NCI-H146 treated with DMSO at 0.1 percent for 48 hours (cell line): Measurements from ENCODE around the gene KCNIP4.

ENCODE experiments used
- DNase-seq: peaks from one replicate; lab custom pipeline; 2025; ENCODE audit not compliant: unreplicated experiment; lab: John Stamatoyannopoulos, UW

KCNIP4 gene

GRCh38 chr4:21768349-21769310, 179.9 kb downstream of the KCNIP4 start:
- DNase-seq = peak; percentile 33

- peak; percentile 68 for DNase-seq
Measured at GRCh38 chr4:21765810-21766407, 182.7 kb downstream of the KCNIP4 start.

DNA sequence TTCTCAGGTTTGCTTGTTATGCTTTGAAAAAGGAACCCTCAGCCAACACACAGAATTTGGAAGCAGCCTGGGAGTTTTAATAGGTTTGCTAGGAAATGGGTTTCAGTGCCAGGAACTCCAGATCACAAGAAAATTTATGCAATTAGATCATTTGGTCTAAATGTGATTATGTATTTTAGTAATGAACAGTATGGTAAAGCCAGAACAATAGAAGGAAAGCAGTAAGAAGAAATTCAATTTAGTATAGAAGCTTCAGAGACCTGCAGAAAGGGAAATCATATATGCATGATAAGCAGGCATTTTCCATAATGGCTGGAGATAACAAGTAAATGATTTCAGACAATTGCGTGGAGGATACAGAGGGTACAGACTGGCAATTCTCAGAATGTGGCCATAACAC, 184.7 kb downstream of the KCNIP4 start:
- DNase-seq = no peak

GRCh38 chr4:21757248-21757647, 191.3 kb downstream of the KCNIP4 start:
- no peak for DNase-seq

DNA sequence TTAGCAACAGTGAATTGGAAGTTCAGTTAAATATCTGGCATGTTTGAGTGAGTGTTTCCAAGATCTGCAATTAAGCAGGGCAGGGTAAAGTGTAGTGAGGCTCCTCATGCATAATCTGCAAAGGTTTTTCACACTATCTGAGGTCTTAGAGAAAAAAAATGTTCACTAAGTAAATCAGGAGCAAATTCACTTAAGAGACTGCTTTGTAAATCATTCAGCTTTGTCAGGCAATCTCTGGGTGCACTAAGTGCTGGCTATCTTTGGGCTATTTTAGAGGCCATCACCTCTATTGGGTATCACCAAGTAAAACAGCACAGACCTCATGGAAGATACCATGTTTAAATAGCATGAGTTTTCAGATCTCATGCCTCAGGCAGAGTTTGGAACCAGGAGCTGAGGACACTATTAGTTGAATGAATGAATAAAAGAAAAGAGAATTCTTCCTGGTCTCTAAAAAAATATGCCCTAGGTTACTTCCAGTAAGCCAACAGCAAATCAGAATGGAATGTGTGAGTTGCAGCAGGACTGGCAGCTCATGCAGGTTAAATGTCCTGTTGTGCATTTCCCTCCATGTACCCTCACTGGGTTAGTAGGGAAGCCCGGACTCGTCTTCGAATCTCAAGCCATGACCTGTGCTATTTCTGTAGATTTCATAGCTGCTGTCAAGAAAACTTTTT, 195.3 kb downstream of the KCNIP4 start:
- DNase-seq = no peak

GRCh38 chr4:21752616-21753015, 196.0 kb downstream of the KCNIP4 start:
- no peak for DNase-seq

- DNase-seq = no peak
Measured at GRCh38 chr4:21749924-21750323, 198.6 kb downstream of the KCNIP4 start.

DNA sequence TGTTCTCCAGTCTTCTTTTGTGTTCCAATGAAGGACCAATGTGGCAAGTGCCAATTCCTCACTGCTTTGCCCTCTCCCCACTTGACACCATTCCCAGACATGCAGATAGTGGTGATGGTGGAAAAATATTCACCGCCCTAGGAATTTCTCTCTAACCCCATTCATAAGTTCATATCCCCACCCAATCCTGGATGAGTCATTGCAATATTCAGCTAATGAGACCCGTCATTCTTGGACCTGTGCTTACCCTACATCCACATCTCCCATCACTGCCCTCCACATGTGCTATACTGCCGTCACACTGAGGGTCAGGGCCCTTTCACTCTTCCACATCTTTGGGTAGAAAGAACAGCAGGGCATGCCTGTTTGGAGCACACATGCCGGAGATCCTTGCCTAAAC, 199.2 kb downstream of the KCNIP4 start:
- DNase-seq = no peak

- no peak for DNase-seq
Measured at GRCh38 chr4:21744046-21744445, 204.5 kb downstream of the KCNIP4 start.

DNA sequence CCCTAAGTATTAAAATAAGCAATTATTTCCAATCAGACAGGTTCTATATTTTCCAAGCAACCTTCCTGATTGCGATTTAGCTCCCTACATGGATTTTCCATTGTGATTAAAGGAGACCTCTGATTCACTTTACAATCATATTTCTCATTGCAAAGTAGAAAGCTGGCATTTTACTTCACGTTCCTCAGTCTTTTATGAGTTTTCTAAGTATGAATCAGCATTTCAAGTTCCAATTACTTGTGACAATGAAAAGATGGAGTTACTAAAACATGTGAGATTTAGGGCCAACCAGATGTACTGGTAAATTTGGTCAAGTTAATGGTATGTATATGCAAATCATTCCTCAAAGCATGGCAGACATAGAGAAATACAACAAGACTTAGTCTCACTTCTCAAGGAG, 206.2 kb downstream of the KCNIP4 start:
- DNase-seq = no peak

DNA sequence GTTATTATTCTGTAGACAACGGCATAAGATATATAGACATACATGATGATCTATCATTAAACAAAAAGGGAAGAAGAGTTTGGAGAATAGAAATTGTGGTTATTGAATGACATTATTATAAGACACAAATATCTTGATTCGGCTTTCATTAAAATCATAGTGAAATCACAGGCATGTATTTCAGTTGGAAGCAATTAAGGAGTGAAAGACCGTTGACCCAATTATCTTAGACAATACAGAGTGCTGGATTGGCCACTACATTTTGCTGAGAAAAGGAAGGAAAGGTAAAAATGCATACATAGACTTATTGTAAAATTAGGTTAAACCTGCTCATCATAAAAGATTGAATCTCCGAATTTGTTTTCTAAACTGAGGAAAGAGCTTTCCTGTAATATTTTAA, 209.8 kb downstream of the KCNIP4 start:
- DNase-seq = no peak

DNA sequence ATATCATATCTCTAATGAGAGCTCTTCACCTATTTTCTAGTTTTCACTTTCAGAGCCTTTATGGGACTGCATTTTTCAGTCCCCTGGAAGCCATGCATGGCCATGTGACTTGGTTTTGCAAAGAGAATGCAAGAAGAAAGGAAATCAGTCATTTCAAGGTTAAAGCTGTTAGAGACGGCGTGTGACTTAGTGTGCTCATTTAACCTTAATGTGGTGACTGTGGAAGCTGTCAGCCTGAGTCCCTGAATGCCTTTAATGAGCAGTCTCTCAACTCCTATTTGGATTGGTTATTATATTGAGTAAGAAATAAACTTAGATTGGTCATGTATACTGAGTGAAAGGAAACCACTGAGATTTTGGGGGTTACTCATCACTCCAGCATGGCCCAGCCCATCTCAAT, 212.7 kb downstream of the KCNIP4 start:
- no peak for DNase-seq

- DNase-seq = no peak
Measured at GRCh38 chr4:21733894-21734630, 214.5 kb downstream of the KCNIP4 start.

DNA sequence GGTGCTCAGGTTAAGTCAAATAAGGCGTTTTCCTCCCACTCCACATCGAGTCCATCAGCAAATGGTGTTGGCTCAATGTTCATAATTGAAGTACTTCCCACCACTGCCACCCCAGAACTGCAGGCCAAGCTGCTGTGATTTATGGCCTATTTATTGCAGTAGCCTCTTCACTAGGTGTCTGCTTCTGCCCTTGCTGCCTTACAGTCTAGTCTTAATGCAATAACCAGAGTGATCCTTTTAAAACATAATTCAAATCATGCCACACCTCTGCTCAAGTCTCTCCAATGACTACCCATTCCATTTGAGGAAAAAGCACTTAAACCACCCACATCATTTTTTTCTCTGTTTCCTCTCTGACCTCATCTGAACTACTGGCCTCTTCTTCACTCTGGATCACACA, 220.3 kb downstream of the KCNIP4 start:
- DNase-seq = no peak

GRCh38 chr4:21726255-21726815, 222.2 kb downstream of the KCNIP4 start:
- no peak for DNase-seq

- no peak for DNase-seq
Measured at GRCh38 chr4:21722157-21722839, 226.3 kb downstream of the KCNIP4 start.

DNA sequence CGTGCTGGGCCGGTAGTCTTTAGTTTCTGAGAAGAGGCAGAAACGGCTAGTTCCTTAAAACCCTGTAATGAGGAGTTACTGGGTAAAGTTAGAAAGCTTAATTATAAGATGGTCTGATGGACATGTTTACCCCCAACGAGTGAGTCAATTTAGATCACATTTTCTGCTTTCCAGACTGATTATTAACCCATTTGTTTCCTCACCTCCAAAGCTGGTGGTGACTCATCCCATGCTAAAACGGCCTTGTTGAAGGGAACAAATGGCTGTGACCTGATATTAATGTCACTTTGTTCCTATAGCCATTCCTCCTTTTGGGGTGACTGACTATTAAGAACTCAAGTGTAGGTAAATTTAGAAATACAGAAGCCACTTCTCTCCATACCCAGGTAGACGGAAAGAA, 232.0 kb downstream of the KCNIP4 start:
- DNase-seq = no peak

DNA sequence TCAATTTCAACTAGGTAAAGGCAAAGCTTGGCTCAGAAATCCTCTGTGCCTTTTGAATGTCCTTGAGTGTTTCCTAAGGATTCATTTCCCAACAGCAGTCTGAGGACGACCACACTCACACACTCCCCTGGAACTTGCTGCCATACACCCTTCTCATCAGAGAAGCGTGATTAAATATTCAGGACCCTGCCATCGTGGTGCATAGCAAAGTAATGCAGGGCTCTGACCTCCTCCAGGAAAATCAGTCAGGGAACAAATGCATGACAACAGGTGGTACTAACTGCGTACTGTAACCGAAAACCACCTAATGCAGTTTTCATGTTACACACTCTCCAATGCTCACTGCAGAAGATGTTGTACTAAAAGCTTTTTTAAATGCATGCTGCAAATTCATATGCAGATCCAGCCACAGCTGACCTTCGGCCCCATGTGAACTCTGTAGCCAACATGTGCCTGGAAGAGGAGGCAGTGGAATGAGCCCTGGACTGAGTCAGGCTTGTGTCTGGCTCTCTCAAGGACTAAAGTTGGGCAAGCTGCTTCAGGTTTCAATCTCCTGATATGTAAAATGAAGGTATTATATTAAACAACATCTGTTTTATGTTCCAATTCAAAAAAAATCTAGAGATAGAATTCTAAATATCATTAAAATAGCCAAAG, 238.3 kb downstream of the KCNIP4 start:
- no peak for DNase-seq

GRCh38 chr4:21709761-21710160, 238.8 kb downstream of the KCNIP4 start:
- DNase-seq = no peak

DNA sequence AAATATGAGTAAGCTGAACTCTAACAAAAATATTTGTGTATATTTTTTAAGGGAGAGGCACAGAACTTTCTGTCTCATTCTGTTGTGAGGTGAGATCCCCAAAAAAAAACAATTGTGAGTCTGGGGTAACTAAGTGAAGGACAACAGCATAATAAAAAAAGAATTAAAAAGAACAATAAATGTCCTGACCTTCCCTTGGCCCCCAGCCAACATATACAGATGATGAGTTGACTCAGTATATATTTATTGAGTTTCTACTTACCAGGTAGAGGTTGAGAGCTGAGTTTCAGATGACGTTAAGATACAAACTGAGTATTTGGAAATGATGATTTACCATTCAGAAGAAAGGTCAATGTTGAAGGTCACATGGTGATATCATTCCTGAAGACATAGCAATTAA, 239.5 kb downstream of the KCNIP4 start:
- no peak for DNase-seq
